Measurements from ENCODE around the gene NCOA3.
"Not testable (repeated sequence)": the region's sequence is repeated elsewhere in the genome, so short reads cannot be mapped to it uniquely, and the experiment has no call there.

Gene NCOA3

DNA sequence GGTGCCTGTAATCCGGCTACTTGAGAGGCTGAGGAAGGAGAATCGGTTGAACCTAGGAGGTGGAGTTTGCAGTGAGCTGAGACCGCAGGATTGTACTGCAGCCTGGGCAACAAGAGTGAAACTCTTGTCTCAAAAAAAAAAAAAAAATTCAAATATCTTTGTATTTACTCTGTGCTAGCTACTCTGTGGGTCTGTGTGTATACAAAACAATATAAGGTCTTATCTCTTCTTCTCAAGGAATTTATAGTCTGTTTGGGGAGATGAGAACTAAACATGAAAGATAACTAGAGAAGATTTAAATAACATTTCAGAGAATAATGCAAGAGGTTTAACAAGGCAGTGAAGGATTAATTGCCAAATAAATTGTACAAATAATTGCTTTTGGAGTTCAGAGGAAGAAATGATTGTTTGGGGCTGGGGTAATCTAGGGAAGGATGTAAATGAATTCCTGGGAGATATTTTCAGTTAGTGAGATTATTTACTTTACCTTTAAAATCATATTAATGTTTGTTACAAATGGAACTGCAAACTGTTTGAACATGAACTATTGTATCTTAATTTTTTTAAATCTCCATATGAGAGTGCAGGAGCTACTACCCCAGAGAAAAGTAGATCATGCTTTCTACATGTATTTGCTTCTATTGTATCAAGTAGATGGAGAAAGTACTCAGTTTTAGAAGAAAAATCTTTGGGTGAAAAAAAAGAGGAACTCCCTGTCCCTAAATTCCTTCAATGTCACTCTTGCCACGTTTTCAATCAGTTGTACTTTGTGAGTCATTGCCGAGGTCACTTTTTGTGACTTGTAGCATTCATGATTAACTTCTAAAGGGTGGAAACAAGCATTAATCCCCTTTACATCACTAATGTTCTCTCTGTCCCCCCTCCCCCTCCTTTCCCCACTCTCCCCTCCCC lies 39.0 kb downstream of the NCOA3 start:
- DNase-seq = no peak

DNA sequence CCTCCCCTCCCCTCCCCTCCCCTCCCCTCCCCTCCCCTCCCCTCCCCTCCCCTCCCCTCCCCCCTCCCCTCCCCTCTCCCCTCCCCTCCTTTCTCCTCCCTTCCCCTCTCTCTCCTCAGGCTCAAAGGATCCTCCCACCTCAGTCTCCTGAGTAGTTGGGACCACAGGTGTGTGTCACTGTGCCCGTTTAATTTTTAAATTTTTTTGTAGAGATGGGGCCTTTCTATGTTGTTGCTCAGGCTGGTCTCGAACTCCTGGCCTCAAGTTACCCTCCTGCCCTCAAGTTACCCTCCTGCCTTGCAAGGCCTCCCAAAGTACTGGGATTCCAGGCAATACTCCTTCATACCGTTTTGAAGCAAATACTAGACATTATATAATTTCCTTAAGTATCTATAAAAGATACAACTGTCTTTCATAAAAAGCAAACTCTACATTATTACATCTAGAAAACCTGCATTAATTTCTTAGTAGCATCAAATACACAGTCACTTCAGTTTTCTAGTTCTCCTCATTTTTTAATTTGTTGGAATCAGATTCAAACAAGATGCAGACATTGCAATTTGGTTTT lies 39.8 kb downstream of the NCOA3 start:
- no peak for DNase-seq

- no peak for DNase-seq
These were observed 41.3 kb downstream of the NCOA3 start for GRCh38 chr20:47543006-47543431.

DNA sequence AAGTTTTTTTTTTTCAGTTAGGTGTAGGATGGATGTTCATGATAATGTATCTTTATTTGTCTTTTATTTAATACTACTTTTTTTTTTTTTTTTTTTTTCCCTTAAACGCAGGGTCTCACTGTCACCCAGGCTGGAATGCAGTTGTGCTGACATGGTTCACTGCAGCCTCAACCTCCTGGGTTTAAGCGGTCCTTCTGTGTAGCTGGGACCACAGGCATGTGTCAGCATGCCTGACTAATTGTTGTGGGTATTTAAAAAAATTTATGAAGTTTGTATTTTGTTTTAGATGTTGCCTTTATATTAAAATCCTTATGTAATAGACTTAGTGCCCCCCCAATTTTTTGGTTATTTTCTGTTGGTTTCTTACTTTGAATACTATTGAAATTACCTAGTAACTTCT lies 42.6 kb downstream of the NCOA3 start:
- DNase-seq = no peak

GRCh38 chr20:47544852-47545251 lies 43.2 kb downstream of the NCOA3 start:
- no peak for DNase-seq

DNA sequence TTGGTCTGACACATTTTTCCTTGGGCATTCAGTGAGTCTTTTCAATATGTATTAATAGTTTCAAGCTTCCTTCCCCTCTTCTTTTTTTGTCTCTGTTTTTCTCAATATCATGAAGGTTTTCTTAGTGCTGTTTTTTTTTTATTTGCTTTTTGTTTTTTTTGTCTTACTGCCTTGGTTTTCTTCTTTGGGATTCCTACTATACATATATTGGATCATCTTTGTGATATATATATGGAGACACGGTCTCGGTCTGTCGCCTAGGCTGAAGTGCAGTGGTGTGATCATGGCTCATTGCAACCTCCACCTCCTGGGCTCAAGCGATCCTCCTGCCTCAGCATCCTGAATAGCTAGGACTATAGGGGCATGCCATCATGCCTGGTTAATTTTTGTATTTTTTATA lies 43.8 kb downstream of the NCOA3 start:
- no peak for DNase-seq

- DNase-seq = no peak
These were observed 44.7 kb downstream of the NCOA3 start for GRCh38 chr20:47546184-47547033.

- no peak for DNase-seq
These were observed 45.3 kb downstream of the NCOA3 start for GRCh38 chr20:47547034-47547387.

DNA sequence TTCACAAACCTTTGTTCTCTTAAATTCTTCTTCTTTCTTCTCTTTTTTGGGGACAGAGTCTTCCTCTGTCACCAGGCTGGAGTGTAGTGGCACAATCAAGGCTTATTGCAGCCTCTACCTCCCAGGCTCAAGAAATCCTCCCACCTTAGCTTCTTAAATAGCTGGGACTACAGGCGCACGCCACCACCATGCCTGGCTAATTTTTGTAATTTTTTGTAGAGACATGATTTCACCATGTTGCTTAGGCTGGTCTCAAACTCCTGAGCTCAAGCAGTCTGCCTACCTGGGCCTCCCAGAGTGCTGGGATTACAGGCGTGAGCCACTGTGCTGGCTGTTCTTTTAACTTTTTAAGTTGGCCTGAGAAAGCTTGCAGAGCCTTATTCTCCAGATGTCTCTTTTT lies 48.0 kb downstream of the NCOA3 start:
- DNase-seq = no peak

DNA sequence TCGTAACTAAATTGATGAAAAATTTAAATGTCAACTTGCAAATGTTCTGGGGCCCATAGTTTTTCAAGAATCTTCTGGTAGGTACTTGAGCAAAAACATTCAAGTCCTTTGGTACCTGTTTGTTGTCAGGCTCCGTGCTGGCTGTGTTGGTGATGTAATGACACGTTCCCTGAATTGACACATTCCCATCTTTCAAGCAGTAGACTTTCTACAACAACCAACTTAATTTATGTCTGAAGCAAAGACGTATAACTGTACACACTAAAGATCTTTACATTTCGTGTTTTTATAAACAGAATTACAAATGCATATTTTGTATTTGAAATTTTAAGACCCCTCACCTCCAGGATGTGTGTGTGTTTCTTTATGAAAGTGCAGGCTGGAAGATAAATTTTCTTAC lies 49.5 kb downstream of the NCOA3 start:
- no peak for DNase-seq

GRCh38 chr20:47551841-47552240 lies 50.2 kb downstream of the NCOA3 start:
- no peak for DNase-seq

- no peak for DNase-seq
These were observed 51.3 kb downstream of the NCOA3 start for GRCh38 chr20:47552996-47553395.

DNA sequence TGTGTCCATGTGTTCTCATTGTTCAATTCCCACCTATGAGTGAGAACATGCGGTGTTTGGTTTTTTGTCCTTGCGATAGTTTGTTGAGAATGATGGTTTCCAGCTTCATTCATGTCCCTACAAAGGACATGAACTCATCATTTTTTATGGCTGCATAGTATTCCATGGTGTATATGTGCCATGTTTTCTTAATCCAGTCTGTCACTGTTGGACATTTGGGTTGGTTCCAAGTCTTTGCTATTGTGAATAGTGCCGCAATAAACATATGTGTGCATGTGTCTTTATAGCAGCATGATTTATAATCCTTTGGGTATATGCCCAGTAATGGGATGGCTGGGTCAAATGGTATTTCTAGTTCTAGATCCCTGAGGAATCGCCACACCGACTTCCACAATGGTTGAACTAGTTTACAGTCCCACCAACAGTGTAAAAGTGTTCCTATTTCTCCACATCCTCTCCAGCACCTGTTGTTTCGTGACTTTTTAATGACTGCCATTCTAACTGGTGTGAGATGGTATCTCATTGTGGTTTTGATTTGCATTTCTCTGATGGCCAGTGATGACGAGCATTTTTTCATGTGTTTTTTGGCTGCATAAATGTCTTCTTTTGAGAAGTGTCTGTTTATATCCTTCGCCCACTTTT lies 52.0 kb downstream of the NCOA3 start:
- not testable (repeated sequence) for DNase-seq

- not testable (repeated sequence) for DNase-seq
These were observed 52.6 kb downstream of the NCOA3 start for GRCh38 chr20:47554283-47554682.

DNA sequence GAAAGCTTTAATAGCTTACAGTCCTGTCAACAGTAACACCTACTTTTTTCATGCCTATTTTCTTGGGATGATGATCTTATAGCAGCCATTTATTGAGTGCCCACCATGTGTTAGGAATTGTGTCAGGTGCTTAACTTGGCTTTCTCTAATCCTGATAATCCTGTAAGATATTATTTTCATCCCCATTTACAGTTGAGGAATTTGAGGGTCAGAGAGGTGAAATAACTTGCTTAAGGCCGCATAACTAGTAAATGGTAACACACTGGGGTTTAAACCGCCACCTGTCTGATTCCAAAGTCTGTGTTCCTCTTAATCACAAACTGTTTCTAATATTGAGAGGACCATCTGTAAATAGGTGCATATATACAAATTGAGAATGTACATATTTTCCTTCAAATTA lies 55.5 kb downstream of the NCOA3 start:
- no peak for DNase-seq

- DNase-seq = no peak
These were observed 56.1 kb downstream of the NCOA3 start for GRCh38 chr20:47557791-47558190.

DNA sequence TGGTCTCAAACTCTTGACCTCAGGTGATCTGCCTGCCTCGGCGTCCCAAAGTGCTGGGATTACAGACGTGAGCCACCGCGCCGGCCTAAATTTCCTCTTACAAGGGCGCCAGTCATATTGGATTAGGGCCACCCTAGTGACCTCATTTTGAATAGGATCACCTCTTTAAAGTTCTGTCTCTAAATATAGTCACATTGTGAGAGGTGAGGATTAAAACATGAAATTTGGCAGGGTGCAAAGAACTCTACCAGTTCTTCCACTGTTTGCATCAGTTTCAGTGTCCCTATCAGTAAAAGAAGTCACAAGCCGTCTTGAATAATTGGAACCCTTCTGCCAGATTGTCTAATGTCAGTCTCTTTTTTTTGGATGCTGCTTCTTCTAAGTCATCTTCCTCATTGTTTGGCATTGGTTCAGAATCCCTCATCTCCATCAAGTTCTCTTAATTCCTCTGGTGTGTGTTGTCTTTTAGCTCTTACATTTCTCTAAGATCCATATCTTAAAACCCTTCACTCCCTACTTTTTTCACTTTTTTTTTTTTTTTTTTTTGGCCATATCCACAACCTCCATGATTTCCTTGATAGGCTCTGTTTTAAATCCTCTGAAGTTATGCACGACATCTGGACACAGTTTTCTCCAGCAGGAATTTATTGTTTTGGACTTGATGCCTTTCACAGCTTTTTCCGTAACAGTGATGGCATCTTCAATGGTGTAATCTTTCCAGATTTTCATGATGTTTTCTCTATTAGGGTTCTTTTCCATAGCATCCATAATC lies 56.8 kb downstream of the NCOA3 start:
- DNase-seq = no peak

GRCh38 chr20:47559141-47559540 lies 57.5 kb downstream of the NCOA3 start:
- no peak for DNase-seq

DNA sequence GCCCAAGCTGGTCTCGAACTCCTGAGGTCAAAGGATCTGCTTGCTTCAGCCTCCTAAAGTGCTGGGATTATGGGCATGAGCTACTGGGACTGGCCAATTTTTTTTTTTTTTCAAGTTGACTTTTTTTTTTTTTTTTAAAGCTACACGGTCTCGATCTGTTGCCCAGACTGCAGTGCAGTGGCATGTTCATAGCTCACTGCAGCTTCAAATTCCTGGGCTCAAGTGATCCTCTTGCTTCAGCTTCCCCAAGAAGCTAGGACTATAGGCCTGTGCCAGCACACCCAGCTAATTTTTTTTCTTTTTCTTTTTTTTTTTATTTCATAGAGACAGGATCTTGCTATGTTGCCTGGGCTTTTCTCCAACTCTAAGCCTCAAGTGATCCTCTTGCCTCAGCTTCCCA lies 59.5 kb downstream of the NCOA3 start:
- no peak for DNase-seq

DNA sequence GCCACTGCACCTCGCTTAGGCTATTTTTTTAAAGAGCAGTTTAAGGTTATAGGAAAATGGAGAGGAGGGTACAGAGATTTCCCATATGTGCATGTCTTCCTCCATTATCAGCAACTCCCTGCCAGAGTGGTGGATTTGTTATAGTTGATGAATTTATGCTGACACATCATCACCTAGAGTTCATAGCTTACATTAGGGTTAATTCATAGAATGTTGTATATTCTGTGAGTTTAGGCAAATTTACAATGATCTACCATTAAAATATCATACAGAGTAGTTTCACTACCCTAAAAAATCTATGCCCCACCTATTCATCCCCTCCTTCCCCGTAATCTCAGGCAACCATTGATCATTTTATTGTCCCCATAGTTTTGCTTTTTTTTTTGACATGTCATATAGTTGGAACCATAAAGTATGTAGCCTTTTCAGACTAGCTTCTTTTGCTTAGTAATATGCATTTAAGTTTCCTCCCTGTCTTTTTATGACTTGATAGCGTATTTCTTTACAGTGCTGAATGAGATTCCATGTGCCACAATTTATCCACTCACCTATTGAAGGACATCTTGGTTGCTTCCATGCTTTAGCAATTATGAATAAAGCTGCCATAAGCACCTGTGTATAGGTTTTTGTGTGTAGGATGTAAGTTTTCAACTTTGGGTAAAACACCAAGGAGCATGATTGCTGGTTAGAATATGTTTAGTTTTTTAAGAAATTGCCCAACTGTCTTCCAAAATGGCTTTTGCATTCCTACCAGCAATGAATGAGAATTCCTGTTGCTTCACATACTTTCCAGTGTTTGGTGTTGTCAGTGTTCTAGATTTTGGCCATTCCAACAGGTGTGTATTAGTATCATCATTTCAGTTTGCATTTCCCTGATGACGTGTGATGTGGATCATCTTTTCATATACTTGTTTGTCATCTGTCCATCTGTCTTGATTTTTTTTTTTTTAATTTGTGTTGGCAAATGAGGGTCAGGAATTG lies 60.2 kb downstream of the NCOA3 start:
- DNase-seq = no peak

DNA sequence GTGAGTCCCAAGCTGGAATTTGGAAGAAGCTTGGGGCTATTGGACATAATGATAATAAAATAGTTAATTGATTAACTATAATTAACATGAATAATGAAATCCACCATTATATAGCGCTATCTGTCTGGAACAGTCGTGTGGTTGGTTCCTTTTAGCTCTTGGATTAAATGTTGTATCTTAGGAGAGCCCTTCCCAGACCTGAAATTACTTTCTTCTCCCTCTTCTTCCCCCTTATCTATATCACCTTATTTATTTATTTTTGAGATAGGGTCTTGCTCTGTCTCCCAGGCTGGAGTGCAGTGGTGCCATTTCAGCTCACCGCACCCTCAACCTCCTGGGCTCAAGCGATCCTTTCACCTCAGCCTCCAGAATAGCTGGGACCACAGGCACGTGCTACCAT lies 64.6 kb downstream of the NCOA3 start:
- DNase-seq = no peak
